GM12872 (cell line): ENCODE data around the gene MS4A18.

Source experiments
- TF ChIP-seq, protein P1 (sequence below): IDR thresholded peaks from 3 replicates; pipeline ENCODE4 v1.5.1; 2011; ENCODE audit warnings: low read depth, mild to moderate bottlenecking, low read length, moderate library complexity; ENCODE audit not compliant: insufficient read depth

Gene MS4A18

DNA sequence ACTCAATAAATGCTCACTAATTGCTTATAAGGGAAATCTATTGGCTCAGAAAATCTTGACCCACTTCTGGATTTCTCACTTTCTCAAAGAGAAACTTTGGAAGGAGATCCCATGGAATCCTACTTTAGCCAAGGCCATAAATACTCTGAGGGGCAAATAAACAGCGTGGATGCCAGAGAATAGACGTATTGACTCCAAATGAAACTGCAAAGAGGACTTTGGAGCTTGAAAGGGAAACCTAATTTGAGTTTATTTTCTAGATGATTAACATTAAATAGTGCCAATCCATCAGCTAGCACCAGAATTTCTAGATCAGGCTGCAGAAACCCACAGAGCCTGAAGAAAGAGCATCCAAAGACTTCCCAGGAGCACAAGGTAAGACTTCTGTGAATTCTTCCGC lies at the start of gene MS4A18:
MS4A18 (plus strand) TSS at position 301 of the 400 bp plus-strand sequence.
- TF ChIP-seq, protein P1, sequence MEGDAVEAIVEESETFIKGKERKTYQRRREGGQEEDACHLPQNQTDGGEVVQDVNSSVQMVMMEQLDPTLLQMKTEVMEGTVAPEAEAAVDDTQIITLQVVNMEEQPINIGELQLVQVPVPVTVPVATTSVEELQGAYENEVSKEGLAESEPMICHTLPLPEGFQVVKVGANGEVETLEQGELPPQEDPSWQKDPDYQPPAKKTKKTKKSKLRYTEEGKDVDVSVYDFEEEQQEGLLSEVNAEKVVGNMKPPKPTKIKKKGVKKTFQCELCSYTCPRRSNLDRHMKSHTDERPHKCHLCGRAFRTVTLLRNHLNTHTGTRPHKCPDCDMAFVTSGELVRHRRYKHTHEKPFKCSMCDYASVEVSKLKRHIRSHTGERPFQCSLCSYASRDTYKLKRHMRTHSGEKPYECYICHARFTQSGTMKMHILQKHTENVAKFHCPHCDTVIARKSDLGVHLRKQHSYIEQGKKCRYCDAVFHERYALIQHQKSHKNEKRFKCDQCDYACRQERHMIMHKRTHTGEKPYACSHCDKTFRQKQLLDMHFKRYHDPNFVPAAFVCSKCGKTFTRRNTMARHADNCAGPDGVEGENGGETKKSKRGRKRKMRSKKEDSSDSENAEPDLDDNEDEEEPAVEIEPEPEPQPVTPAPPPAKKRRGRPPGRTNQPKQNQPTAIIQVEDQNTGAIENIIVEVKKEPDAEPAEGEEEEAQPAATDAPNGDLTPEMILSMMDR = no peak

DNA sequence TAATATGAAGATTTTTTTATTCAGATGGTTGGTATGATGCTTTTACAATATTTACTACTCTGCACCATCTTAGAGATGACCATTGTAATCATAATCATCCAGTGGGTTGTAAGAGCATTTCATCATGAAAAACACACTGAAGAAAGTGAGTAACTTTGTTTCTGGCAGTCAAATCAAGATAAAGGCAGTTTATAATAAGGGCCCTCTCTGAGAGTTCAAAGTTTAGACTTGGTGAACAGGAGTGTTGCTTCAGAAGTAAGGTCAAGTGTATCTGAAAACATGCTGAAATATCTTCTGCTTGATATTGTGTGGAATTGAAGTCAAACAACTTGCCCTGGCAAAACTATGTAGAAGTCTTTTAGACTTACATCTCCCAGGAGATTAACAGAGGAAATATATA lies 44.6 kb upstream of the MS4A18 start:
- TF ChIP-seq, protein P1 = no peak

DNA sequence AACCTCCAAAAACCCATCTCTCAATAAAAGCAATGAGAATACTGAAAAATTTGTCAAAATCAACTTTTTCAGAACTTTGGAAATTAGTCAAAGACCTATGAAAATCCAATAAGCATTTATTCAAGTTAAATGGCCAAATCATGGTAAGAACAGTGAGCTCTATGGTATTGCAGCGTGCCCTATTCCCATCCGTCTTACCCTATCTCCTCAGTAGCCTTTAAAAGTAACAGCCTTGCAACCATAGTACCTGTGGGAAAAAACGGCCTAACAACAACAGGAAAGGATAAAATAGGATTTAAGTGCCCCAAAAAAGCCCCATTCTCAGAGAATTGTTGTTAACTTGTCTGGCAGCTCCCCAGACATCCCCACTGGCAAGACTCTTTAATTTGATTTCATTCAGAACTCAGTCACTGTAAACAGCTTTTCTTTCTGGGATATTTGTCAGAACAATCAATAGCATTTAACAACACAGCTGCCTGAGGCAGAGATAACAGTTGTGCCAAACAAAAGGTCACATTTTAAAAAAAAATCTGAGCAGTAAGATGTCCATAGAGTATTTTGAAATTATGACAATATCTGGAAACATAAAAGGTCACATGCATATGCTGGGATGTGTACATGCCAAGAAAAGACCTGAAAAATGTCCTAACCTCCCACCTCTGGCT lies 43.9 kb upstream of the MS4A18 start:
- TF ChIP-seq, protein P1 = no peak

DNA sequence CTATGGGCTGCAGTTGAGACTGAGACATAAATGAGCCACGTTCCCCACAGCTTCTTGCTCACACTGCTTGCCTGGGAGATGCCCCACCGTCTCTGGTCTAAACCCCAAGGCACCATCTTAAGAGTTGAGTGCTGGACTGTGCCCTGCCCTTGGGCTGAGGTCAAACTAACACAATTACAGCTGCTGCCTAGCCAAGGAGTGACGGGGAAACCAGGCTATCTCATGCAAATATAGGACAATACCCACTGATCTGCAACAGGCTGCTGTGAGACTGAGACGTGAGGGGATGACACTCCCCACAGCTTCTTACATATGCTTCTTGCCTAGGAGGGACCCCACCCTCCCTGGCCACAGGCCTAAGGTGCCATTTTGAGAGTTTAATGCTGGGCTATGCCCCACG lies 32.9 kb upstream of the MS4A18 start:
- TF ChIP-seq, protein P1 = no peak

DNA sequence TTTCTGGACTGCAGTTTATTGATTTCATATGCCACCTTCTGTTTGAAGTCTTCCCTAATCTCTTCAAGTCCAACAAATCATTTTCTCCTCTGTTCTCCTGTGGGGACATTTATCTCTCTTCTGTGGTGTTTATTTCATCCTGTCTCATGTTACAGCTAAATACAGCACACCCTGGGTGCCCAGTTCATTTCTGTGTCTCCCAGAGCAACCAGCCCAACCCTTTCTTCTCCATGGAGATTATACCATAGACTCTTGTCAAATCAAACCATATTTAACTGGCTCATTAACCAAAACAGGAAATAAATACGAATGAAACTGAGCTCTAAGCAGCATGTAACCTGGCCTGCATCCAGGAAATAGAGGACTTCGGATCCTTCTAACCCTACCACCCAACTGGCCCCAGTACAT lies 25.2 kb upstream of the MS4A18 start, which contains the start of gene MS4A8:
MS4A8 (plus strand) TSS at position 329 of the 408 bp plus-strand sequence. CDS start 1,249 bp downstream, outside the sequence.
- TF ChIP-seq, protein P1 = no peak

DNA sequence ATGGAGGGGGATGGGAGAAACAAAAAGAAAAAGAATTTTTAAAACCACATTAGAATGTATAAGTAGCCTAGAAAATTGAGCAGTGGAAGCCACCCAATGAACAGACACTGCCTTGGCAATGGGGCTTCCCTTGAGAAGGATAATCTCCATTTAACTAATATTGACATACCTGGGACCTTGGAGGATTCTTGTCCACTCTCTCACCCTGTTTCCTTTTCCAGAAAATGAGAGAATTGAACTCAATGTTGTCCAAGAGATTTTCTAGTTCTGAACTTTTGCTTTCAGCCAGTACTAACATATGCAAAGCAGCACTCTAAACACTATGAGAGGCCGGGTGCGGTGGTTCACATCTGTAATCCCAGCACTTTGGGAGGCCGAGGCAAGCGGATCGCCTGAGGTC lies 24.6 kb upstream of the MS4A18 start:
- TF ChIP-seq, protein P1 = no peak

DNA sequence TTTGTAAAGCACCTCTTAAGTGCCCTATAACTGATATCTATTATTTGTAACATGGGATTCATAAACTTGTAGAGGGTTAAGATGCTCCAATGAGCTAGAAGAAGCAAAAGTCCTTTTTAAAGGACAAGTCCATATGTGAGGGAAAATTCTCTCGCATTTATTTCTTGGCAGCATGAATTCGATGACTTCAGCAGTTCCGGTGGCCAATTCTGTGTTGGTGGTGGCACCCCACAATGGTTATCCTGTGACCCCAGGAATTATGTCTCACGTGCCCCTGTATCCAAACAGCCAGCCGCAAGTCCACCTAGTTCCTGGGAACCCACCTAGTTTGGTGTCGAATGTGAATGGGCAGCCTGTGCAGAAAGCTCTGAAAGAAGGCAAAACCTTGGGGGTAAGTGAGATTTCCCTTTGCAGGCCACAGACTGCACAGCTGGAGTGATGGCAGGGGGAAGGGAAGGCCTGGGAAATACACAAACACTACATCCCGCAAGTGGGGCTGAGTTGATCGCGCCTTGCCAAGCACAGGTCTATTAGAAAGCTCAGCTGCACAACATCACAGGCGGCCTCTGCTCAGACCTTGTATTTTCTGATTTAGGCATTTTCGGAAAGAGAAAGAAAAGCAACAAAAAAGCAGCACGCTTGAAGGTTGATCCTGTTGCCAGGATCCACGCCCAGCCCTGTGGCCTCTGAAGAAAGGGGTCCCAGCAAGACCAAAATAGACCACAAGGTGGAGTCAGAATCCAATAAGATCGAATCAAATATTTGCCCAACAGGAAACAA lies 23.6 kb upstream of the MS4A18 start:
- TF ChIP-seq, protein P1 = peak; percentile 71; the same call in 2 of the 3 replicates
